AG04450 (cell line): ENCODE data around the gene CFAP69. TPM values are rescaled to one million over a fixed set of nuclear protein-coding genes. Genes with fewer than 3 reads are reported as not detected.

Experiments
- CTCF ChIA-PET: fragments of 300-600, 350-600 bp; formaldehyde crosslinking; extraction: SDS; loops from one replicate; lab custom pipeline; 2022; ENCODE audit warnings: antibody characterized with exemption, inconsistent platforms; lab: Charles Lee
- POLR2A ChIA-PET: fragments of 350-600 bp; formaldehyde crosslinking; extraction: SDS; loops from one replicate; lab custom pipeline; 2021; ENCODE audit warnings: antibody characterized with exemption, inconsistent platforms; lab: Yijun Ruan, JAX
- DNase-seq: peaks from one replicate; pipeline ENCODE4 v3.0.0-alpha.2; 2011; ENCODE audit warnings: low read depth, low spot score
- H3K27ac ChIP-seq: one replicate; pipeline ENCODE4 v1.5.1; 2012; ENCODE audit warnings: low read depth, low read length, control low read depth
- H3K27me3 ChIP-seq: one replicate; pipeline ENCODE4 v1.6.0; 2012; ENCODE audit warnings: low read length; ENCODE audit not compliant: control insufficient read depth, insufficient read depth
- H3K4me3 ChIP-seq: 2 replicates; pipeline ENCODE4 v1.5.1; 2011; ENCODE audit warnings: mild to moderate bottlenecking, low read depth, low read length, control low read depth
- H3K9me3 ChIP-seq: 2 replicates; pipeline ENCODE4 v1.5.1; 2012; ENCODE audit warnings: low read length; ENCODE audit not compliant: control insufficient read depth, insufficient read depth
- CTCF ChIP-seq: IDR thresholded peaks from 2 replicates; pipeline ENCODE4 v1.5.1; 2011; ENCODE audit warnings: low read depth, low read length, control low read depth, inconsistent platforms
- polyA minus RNA-seq: library from RNA; depleted of rRNA, polyadenylated mRNA; stranded (reverse); fragments of >200 nt; gene quantifications from 2 replicates; pipeline ENCODE4 v1.2.3, GENCODE V29; 2011; rRNA and poly(A)+ RNA removed
- polyA plus RNA-seq: library from polyadenylated mRNA; depleted of rRNA; stranded (reverse); fragments of >200 nt; gene quantifications from 2 replicates; pipeline ENCODE4 v1.2.3, GENCODE V29; 2011; rRNA removed

Gene CFAP69
- polyA plus RNA-seq: 2.0 and 2.4 TPM in 2 replicates
- 1.5 and 2.1 TPM in 2 replicates for polyA minus RNA-seq

GRCh38 chr7:90244909-90245851 is at the start of gene CFAP69:
Gene CFAP69, plus strand, starts transcription at chr7:90245174. Its CDS starts 251 bp downstream, at chr7:90245425.
- Histone ChIP-seq H3K27me3 (no peaks in the 10 kb centered on the region), H3K27ac (no peak within 1 kb of the TSS), H3K4me3 (peak within 1 kb of the TSS; percentile 90), H3K9me3 (no peaks in the 10 kb centered on the region; the same call in 1 of the 2 replicates)
- CTCF ChIA-PET: interaction anchor here (0.7 to 1.6 kb wide), 5 partner anchors 34 to 183 kb away, joined by 3 to 6 read pairs (median 4); partner anchors contain the start of genes STEAP1 and STEAP2
- POLR2A ChIA-PET: no interaction called here
- peak; percentile 50 for DNase-seq
- peak; percentile 42; the same call in 1 of the 2 replicates for TF ChIP-seq CTCF

- no peaks in the 10 kb centered on the region for H3K9me3 ChIP-seq
- no peaks in the 10 kb centered on the region for H3K27me3 ChIP-seq
- TF ChIP-seq CTCF: no peak
- H3K27ac ChIP-seq: no peak overlapping the region
- CTCF ChIA-PET: no interaction called here
- POLR2A ChIA-PET: no interaction called here
- H3K4me3 ChIP-seq: no peak overlapping the region
- no peak for DNase-seq
Measured at GRCh38 chr7:90201500-90202195, 43.3 kb upstream of the CFAP69 start.

GRCh38 chr7:90207956-90208355 is 37.0 kb upstream of the CFAP69 start:
- Histone ChIP-seq H3K27ac (no peak overlapping the region), H3K4me3 (no peak overlapping the region), H3K27me3 (no peaks in the 10 kb centered on the region), H3K9me3 (no peaks in the 10 kb centered on the region)
- TF ChIP-seq CTCF: no peak
- ChIA-PET POLR2A (no interaction called here), CTCF (interaction anchor here (0.9 to 1.5 kb wide), 2 partner anchors 12 to 55 kb away, joined by 3 read pairs; no protein-coding TSS in a partner anchor)
- DNase-seq: no peak

DNA sequence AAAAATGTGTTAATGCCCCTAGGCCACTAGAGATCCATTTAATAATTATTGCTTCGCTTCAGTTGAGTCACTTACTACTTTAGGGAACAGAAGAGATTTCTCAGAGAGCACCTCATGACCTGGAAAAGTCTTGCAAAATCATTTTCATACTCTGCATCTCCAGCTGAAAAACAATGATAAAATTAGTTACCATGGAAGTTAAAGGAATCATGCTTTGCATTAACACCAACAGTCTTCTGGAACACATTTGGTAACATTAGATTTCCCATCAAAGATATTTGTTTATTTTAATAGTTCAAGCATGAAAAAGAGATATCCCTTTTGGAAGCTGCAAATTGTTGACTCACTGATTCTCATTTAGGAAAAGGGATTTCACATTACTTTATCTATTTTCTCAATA is 35.2 kb upstream of the CFAP69 start:
- no peak for TF ChIP-seq CTCF
- no peak overlapping the region for H3K4me3 ChIP-seq
- no peak overlapping the region for H3K27ac ChIP-seq
- POLR2A ChIA-PET: no interaction called here
- H3K9me3 ChIP-seq: no peaks in the 10 kb centered on the region
- no peaks in the 10 kb centered on the region for H3K27me3 ChIP-seq
- CTCF ChIA-PET: interaction anchor here (0.7 kb wide), 1 partner anchor 218 kb away, joined by 3 read pairs; no protein-coding TSS in a partner anchor
- no peak for DNase-seq
